ENCODE results near the gene PHF20.

DNA sequence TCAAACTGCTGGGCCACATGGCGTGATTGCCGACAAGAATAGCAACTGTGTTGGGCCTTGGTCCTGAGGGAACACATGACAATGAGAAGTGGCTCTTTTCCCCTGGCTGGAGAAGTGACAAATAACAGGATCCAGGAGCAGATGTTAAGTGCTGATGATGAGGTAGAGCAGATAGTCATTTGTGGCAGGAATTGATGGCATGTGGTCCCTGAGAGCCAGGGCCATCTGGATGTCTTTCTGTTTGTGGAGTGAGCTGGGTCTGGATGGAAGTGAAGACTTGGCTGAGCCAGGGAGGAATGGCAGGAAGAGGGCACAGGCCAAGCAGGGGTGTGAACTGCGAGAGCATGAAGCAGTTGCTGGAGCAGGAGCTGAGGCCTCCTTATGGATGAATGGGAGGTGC, 114.7 kb downstream of the PHF20 start:
- TF ChIP-seq, protein P1, sequence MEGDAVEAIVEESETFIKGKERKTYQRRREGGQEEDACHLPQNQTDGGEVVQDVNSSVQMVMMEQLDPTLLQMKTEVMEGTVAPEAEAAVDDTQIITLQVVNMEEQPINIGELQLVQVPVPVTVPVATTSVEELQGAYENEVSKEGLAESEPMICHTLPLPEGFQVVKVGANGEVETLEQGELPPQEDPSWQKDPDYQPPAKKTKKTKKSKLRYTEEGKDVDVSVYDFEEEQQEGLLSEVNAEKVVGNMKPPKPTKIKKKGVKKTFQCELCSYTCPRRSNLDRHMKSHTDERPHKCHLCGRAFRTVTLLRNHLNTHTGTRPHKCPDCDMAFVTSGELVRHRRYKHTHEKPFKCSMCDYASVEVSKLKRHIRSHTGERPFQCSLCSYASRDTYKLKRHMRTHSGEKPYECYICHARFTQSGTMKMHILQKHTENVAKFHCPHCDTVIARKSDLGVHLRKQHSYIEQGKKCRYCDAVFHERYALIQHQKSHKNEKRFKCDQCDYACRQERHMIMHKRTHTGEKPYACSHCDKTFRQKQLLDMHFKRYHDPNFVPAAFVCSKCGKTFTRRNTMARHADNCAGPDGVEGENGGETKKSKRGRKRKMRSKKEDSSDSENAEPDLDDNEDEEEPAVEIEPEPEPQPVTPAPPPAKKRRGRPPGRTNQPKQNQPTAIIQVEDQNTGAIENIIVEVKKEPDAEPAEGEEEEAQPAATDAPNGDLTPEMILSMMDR (conservative IDR thresholded peaks at IDR 0.05 in 1 of 2, IDR thresholded peaks at IDR 0.05 in 1 of 2; ENCODE audit: extremely low read depth in 1 of 2, insufficient read depth in 1 of 2, low read depth in 1 of 2, low read length in 2 of 2): no peak
- TF ChIP-seq EZH2 (IDR thresholded peaks at IDR 0.05; ENCODE audit: borderline replicate concordance, low read length): no peak
